ENCODE measurements around the gene TBC1D22A. TPM values are rescaled to one million over a fixed set of nuclear protein-coding genes. Genes with fewer than 3 reads are reported as not detected.
"Not testable (repeated sequence)": the region's sequence is repeated elsewhere in the genome, so short reads cannot be mapped to it uniquely, and the experiment has no call there.

The TBC1D22A gene
- total RNA-seq, 4 donors from 2014 or later = 16.2 to 22.2 (median 17.8) TPM

DNA sequence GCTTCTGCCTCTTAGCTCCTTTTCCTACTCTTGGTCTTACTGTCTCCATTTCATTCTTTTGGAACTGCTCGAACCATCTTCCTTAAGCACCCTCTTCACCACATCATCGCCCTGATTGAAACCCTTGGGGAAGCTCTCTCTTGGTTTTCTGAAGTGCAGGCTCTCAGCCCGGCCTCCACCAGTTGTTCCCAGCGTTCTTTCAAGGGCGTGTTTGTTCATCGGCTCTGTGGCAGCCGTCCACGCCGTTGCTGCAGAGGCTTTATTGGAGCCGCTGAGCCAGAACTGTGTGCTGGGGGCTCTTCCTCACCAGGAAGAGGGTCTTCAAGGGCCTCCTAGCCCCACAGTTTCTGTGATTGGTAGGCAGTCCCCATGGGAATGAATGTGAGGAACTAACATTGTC, 214.1 kb downstream of the TBC1D22A start:
- H3K4me1 ChIP-seq = peaks cover 0 to 6% (median 0%) of the 10 kb centered on the region in 3 donors
- TF ChIP-seq POLR2A (IDR thresholded peaks at IDR 0.05) (no peak), POLR2AphosphoS5 (IDR thresholded peaks at IDR 0.05) (no peak), EP300 (IDR thresholded peaks at IDR 0.05) (no peak)
- TF ChIP-seq, protein P1, sequence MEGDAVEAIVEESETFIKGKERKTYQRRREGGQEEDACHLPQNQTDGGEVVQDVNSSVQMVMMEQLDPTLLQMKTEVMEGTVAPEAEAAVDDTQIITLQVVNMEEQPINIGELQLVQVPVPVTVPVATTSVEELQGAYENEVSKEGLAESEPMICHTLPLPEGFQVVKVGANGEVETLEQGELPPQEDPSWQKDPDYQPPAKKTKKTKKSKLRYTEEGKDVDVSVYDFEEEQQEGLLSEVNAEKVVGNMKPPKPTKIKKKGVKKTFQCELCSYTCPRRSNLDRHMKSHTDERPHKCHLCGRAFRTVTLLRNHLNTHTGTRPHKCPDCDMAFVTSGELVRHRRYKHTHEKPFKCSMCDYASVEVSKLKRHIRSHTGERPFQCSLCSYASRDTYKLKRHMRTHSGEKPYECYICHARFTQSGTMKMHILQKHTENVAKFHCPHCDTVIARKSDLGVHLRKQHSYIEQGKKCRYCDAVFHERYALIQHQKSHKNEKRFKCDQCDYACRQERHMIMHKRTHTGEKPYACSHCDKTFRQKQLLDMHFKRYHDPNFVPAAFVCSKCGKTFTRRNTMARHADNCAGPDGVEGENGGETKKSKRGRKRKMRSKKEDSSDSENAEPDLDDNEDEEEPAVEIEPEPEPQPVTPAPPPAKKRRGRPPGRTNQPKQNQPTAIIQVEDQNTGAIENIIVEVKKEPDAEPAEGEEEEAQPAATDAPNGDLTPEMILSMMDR (IDR thresholded peaks at IDR 0.05) = no peak
- 93 to 100% methylated on average over 2 to 4 of the region's 10 CpGs for WGBS, 2 donors (ENCODE audit: low coverage in 1 of 2)
- peaks cover 0 to 50% of the 10 kb centered on the region in 2 donors for H3K36me3 ChIP-seq
- H3K27ac ChIP-seq = no peak overlapping the region
- H3K27me3 ChIP-seq = no peaks in the 10 kb centered on the region
- ATAC-seq = no peak
- no peak overlapping the region for H3K4me3 ChIP-seq
- H3K9me3 ChIP-seq = no peaks in the 10 kb centered on the region

GRCh38 chr22:46977656-46978343, 215.3 kb downstream of the TBC1D22A start:
- Histone ChIP-seq H3K36me3 (peaks cover 0 to 50% of the 10 kb centered on the region in 2 donors), H3K9me3 (no peaks in the 10 kb centered on the region), H3K27ac (no peak overlapping the region), H3K27me3 (no peaks in the 10 kb centered on the region), H3K4me3 (no peak overlapping the region), H3K4me1 (no peaks in the 10 kb centered on the region)
- TF ChIP-seq POLR2A (IDR thresholded peaks at IDR 0.05) (no peak), POLR2AphosphoS5 (IDR thresholded peaks at IDR 0.05) (no peak), EP300 (IDR thresholded peaks at IDR 0.05) (no peak)
- TF ChIP-seq, protein P1 (IDR thresholded peaks at IDR 0.05) = no peak
- no peak for ATAC-seq
- WGBS, 2 donors (ENCODE audit: low coverage in 1 of 2) = 93 to 100% methylated on average over 1 to 10 of the region's 14 CpGs

DNA sequence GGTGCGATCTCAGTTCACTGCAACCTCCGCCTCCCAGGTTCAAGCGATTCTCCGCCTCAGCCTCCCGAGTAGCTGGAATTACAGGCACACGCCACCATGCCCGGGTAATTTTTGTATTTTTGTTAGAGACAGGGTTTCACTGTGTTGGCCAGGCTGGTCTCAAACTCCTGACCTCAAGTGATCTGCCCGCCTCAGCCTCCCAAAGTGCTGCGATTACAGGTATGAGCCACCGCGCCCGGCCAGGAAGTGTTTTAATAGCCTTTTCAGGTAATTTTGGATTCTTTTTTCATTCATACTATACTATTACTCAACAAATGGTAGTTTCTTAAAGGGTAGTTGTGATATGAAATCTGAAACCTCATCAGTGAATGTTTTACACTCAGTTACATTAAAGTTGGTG, 216.2 kb downstream of the TBC1D22A start:
- peaks cover 0 to 50% of the 10 kb centered on the region in 2 donors for H3K36me3 ChIP-seq
- ATAC-seq, H3K27me3 ChIP-seq, H3K27ac ChIP-seq, H3K4me1 ChIP-seq, H3K4me3 ChIP-seq, H3K9me3 ChIP-seq: not testable (repeated sequence)
- WGBS, 2 donors (ENCODE audit: low coverage in 1 of 2) = 97 to 100% methylated on average over 6 to 12 of the region's 12 CpGs

GRCh38 chr22:46979506-46979905, 217.1 kb downstream of the TBC1D22A start:
- Histone ChIP-seq H3K4me3 (no peak overlapping the region), H3K27ac (no peak overlapping the region), H3K9me3 (no peaks in the 10 kb centered on the region), H3K4me1 (peaks cover 0 to 2% (median 0%) of the 10 kb centered on the region in 3 donors), H3K36me3 (peaks cover 0 to 45% of the 10 kb centered on the region in 2 donors), H3K27me3 (no peaks in the 10 kb centered on the region)
- no peak for ATAC-seq
- 100% methylated on average over 5 of the region's 12 CpGs; no CpG with 5 or more reads in 1 of the 2 donors for WGBS, 2 donors (ENCODE audit: low coverage in 1 of 2)
- no peak for TF ChIP-seq EP300 (IDR thresholded peaks at IDR 0.05)
- TF ChIP-seq, protein P1 (IDR thresholded peaks at IDR 0.05) = no peak
- no peak for TF ChIP-seq POLR2AphosphoS5 (IDR thresholded peaks at IDR 0.05)
- no peak for TF ChIP-seq POLR2A (IDR thresholded peaks at IDR 0.05)

GRCh38 chr22:46980392-46980791, 217.9 kb downstream of the TBC1D22A start:
- H3K4me3 ChIP-seq = no peak overlapping the region
- 96 to 100% methylated on average over 2 to 3 of the region's 3 CpGs for WGBS, 2 donors (ENCODE audit: low coverage in 1 of 2)
- peaks cover 0 to 36% of the 10 kb centered on the region in 2 donors for H3K36me3 ChIP-seq
- ATAC-seq = no peak
- TF ChIP-seq, protein P1 (IDR thresholded peaks at IDR 0.05) = no peak
- TF ChIP-seq POLR2AphosphoS5 (IDR thresholded peaks at IDR 0.05) = no peak
- no peak for TF ChIP-seq POLR2A (IDR thresholded peaks at IDR 0.05)
- no peak for TF ChIP-seq EP300 (IDR thresholded peaks at IDR 0.05)
- H3K27me3 ChIP-seq = no peaks in the 10 kb centered on the region
- no peaks in the 10 kb centered on the region for H3K9me3 ChIP-seq
- H3K27ac ChIP-seq = no peak overlapping the region
- peaks cover 0 to 11% (median 0%) of the 10 kb centered on the region in 3 donors for H3K4me1 ChIP-seq

Measured in gastroesophageal sphincter (tissue), 4 donors.